NCI-H1436 treated with DMSO at 0.1 percent for 48 hours (cell line): ENCODE data around the gene CACNA1S.

Experiments
- DNase-seq: peaks from one replicate; lab custom pipeline; 2025; lab: John Stamatoyannopoulos, UW

The CACNA1S gene

DNA sequence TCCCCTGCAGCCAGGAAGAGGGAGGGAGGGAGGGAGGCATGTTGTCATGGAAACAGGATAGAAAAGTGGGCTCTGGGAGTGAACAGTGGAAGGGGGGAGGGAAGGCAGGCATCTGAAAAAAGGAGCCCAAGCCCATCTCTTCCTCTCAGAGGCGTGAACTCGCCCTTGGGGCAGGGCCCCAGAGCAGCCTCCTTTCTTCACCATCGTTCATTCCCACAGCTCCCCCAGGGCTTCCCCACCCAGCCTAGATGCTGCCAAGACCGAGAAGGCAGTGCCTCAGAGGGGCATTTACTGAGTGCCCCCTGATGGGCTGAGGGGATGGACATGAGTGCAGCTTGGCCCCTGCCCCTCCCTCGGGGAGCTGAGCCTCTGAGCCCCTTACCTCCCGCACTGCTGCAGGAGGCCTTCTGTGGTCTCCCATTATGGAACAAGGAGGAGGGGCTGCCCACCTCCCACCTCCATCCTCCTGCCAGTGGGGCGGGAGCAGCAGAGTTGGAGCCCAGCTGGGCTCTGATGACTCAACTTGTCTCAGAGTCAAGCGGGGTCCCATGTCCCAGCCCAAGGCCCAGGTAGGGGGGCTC, 49.6 kb downstream of the CACNA1S start:
- no peak for DNase-seq

- no peak for DNase-seq
These were observed 50.3 kb downstream of the CACNA1S start for GRCh38 chr1:201061886-201062285.

DNA sequence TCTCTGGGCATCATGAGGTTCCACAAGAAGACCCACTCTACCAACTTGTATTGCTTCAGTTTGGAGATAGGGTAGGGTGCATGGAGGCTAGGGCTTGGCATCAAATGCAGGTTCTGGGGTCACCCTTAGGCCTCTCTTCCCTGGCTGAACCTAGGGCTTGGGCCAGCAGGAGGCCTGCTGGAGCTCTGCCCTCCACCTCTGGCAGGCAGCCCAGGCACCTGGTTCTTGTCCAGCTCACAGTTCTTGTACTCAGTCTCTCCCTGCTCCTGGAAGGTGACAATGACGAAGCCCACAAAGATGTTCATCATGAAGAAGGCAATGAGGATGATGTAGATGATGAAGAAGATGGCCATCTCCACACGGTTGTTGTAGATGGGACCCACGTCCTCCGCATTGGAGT, 51.2 kb downstream of the CACNA1S start:
- no peak for DNase-seq

- DNase-seq = no peak
These were observed 51.6 kb downstream of the CACNA1S start for GRCh38 chr1:201060586-201060985.

DNA sequence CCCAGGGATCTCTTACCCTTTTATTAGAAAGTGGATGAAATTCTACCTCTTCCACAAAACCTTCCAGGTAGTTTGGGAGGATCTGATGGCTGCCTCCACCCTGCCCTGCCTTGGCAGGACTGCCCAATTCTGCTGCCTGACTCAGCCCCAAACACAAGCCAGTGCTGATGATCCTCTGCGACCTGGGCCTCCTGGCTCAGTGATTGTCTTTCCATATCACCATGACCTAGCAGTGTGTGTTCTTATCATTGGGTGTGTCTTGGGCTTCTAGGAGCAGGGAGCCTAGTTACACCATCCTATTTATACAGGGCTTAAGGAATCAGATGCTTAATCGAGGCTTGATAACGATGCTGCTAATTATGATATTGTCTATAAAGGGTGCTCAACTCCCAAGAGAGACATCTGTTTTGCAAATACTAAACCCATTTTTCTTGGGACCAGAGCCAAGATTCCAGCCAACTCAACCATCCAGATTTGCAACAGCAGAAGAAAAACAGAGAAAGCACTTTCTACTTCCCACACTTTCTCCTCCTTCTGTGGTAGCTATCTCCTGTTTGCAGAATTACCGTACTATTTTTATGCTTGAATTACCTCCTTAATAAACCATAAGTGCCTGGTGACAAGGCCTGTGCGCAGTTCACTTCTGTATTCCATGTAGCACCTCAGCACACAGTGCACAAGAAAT, 52.2 kb downstream of the CACNA1S start:
- no peak for DNase-seq

GRCh38 chr1:201059401-201059800, 52.8 kb downstream of the CACNA1S start:
- DNase-seq = no peak

DNA sequence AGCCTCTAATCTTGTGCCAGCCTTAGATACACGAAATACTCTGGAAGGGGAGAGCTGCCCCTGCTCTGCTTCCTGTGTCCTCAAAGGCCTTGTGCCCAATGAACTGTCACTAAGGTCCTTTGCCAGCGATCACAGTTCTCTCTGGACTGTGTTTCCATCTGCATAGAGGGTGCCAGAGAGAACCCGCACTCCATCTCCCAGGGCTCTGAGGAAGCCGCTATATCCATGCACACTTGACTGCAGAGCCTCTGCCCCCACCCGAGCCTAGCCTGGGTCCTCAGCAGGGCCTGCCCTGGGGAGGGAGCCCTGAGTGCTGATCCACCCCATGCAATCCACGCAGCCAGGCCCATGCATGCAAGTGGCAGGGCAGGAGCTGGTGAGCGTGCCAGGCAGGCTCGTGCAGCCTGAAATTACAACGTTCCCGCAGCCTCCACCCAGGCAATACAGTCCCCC, 58.1 kb downstream of the CACNA1S start:
- DNase-seq = no peak

- peak; percentile 41 for DNase-seq
These were observed 58.9 kb downstream of the CACNA1S start for GRCh38 chr1:201053155-201053860.

GRCh38 chr1:201051399-201051798, 60.8 kb downstream of the CACNA1S start:
- DNase-seq = no peak

GRCh38 chr1:201050515-201051277, 61.5 kb downstream of the CACNA1S start:
- DNase-seq = no peak

GRCh38 chr1:201049248-201049831, 62.9 kb downstream of the CACNA1S start:
- no peak for DNase-seq

GRCh38 chr1:201048521-201048920, 63.7 kb downstream of the CACNA1S start:
- DNase-seq = no peak

- no peak for DNase-seq
These were observed 68.1 kb downstream of the CACNA1S start for GRCh38 chr1:201044119-201044518.

GRCh38 chr1:201042779-201043461, 69.3 kb downstream of the CACNA1S start:
- DNase-seq = no peak

DNA sequence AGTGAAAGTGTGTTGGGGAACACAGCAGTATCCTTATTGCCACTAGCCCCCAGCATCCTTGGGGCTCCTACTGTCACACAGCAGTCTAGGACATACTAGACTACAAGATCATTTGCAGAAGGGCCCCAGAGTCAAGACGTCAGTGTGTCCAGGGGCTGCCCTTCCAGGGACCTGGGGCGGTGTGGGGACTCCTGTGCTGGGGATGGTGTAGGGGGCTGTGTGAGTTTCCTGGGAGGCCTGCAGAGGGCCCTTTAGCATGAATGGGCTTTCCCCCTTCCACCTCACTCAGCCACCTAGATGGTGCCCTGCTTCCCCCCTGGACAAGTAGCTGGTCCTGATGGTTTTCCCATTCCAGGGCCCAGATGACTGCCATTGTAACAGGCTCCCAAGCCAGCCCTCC, 71.2 kb downstream of the CACNA1S start:
- no peak for DNase-seq

GRCh38 chr1:201039876-201040275, 72.3 kb downstream of the CACNA1S start:
- no peak for DNase-seq

DNA sequence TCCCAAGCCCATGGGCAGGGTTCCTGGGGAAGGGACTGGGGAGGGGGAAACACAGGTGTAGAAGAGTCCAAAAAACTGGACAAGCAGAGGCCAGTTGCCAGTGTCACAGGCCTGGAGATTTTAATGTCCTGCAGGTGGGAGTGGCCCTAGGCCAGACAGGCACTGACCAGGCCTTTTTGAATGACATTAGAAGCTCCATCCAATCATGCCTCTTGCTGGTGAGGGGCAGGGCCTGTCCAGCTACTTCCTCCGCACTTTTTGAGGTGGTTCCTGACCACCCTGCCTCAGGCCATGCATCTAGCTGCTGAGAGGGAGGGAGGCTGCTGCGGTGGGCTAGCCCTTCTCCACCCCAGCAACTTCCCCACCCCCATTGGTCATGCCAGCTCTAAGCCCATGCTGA, 72.8 kb downstream of the CACNA1S start:
- no peak for DNase-seq

DNA sequence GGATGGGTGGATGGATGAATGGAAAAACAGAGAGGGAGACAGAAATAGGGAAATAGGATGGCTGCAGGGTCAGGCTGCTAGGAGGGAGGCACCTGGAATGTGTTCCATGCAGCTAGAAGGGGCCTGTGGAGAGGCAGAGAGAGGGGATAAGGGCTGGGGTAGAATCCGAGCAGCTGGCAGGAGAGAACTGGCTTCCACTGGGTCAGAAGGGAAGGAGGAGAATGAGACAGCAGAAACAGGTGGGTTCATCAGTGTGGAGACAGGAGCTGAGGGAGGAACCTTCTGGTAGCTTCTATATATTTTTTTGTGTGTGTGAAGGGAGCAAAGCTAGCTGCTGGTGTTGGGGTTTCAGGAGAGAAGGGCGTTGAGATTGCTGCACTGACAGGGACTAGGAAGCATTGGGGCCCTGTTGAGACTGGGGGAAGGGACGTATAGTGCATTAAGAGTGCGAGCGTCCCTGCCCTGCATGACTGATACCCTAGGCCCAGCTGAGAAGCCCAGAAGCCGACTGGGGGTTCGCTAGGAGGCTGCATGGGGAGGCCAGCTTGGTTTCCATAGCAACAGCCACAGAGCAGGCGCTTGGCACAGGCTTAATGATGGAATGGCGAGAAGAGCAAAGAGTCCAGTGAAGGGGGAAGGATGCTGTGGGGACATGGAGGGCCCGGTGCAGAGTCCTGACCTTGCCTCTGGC, 73.9 kb downstream of the CACNA1S start:
- no peak for DNase-seq

DNA sequence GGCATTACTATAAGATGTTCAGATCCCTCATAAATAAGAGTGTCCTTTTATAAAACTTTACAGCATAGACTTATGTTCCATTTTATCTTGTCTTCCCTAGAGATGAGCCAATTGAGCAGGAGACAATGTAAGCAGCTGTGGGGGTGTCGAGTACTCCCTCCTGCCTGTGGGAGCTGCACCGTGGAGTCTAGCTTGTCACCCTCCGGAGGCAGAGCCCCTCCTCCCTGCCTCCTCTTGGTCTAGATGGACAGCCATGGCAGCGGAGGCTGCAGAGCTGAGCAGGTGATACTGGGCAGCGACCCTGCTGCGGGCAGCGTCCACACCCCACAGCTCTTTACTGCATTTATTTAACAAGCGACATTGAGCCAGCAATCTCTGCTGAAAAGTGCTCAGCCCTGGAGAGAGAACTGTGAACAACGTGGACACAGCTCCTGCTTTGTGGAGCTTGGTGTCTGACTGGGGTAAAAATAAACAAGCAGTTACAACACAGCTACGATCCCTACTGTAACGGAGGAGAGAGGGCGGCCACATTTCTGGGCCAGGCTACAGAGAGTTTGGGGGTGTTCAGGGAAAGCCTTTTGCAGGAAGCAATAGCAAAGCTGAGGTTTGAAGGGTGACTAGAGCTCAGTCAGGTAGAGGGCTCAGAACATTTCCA, 75.9 kb downstream of the CACNA1S start:
- DNase-seq = no peak

DNA sequence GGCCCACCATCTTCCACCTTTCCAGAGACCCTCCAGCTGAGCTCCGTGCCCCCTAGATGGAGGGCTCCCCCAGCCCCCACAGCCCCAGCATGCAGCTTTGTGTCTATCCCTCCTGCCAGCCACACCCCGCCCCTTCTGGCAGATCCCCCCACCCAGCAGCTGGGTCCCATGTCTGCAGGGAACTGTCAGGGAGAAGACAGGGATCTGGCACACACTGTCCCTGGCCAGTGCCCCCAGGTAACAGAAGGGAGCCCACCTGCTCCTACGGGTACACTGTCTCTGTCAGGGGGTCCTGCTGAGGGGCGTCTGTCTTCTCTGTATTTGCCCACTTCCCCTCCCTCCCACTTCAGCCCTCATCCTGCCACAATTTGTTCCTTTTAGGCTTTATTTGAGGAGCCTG, 77.6 kb downstream of the CACNA1S start:
- DNase-seq = no peak
